ENCODE data around the gene MYL10. TPM values are rescaled to one million over a fixed set of nuclear protein-coding genes. Genes with fewer than 3 reads are reported as not detected.
"Not testable (repeated sequence)": the region's sequence is repeated elsewhere in the genome, so short reads cannot be mapped to it uniquely, and the experiment has no call there.

MYL10 gene
- total RNA-seq, 2 experiments from 2014 or later, result not detected

DNA sequence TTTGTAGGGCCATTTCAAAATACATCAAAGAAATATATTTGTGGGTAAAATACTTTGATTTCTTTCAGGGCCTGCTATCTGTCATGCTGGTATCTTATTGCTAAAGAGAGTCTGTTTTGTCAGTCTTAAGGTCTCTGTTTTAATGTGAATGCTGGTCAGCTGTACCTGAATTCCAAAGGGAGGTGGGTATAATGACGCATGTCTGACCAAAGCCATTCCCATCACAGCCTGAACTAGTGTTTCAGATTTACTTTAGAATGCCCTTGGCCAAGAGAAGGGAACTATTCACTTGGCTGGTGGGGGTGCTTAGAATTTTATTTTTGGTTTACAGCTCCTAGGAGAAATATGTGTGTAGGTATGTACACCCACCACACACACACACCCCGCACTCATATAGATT, 30.6 kb upstream of the MYL10 start:
- ATAC-seq (no peak), DNase-seq (no peak)
- H3K4me1 Mint-ChIP-seq (ENCODE audit: low read depth), result no peaks in the 10 kb centered on the region
- H3K27ac Mint-ChIP-seq, result no peak overlapping the region
- peaks cover 9% of the 10 kb centered on the region for H3K27me3 Mint-ChIP-seq
- H3K36me3 Mint-ChIP-seq (ENCODE audit: low read depth), result no peaks in the 10 kb centered on the region
- H3K9me3 Mint-ChIP-seq, result peaks cover 3% of the 10 kb centered on the region
- intact Hi-C loops (cut with micrococcal nuclease), result no loop called here
- POLR2A ChIA-PET, result no interaction called here
- CTCF ChIA-PET, result no interaction called here
- H3K4me3 Mint-ChIP-seq, result no peak overlapping the region
- TF ChIP-seq, protein P1, sequence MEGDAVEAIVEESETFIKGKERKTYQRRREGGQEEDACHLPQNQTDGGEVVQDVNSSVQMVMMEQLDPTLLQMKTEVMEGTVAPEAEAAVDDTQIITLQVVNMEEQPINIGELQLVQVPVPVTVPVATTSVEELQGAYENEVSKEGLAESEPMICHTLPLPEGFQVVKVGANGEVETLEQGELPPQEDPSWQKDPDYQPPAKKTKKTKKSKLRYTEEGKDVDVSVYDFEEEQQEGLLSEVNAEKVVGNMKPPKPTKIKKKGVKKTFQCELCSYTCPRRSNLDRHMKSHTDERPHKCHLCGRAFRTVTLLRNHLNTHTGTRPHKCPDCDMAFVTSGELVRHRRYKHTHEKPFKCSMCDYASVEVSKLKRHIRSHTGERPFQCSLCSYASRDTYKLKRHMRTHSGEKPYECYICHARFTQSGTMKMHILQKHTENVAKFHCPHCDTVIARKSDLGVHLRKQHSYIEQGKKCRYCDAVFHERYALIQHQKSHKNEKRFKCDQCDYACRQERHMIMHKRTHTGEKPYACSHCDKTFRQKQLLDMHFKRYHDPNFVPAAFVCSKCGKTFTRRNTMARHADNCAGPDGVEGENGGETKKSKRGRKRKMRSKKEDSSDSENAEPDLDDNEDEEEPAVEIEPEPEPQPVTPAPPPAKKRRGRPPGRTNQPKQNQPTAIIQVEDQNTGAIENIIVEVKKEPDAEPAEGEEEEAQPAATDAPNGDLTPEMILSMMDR (IDR thresholded peaks at IDR 0.05), result no peak

DNA sequence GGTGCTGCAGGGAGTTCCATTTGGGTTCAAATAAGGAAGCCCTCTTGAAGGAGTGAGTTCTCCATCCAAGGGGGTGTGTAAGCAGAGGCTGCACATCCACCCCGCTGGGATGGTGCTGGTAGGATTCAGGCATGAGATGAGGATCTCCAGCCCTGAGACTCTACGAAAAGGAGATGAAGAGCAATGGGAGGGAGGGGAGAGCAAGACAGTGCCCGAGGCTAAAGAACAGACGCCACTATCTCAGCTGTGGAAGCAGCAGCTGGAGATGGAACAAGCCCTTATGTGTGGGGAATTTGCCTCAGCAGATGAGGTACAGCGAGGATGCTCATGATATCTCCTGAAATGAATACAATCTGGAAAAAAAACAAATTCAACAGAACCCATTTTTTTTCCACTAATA, 28.1 kb upstream of the MYL10 start:
- DNase-seq (no peak), ATAC-seq (no peak)
- no peaks in the 10 kb centered on the region for H3K36me3 Mint-ChIP-seq (ENCODE audit: low read depth)
- CTCF ChIA-PET, result no interaction called here
- intact Hi-C loops (cut with micrococcal nuclease), result no loop called here
- H3K27ac Mint-ChIP-seq, result no peak overlapping the region
- H3K4me3 Mint-ChIP-seq, result no peak overlapping the region
- no peaks in the 10 kb centered on the region for H3K4me1 Mint-ChIP-seq (ENCODE audit: low read depth)
- no peaks in the 10 kb centered on the region for H3K9me3 Mint-ChIP-seq
- TF ChIP-seq, protein P1 (IDR thresholded peaks at IDR 0.05), result no peak
- POLR2A ChIA-PET, result no interaction called here
- peaks cover 11% of the 10 kb centered on the region for H3K27me3 Mint-ChIP-seq

DNA sequence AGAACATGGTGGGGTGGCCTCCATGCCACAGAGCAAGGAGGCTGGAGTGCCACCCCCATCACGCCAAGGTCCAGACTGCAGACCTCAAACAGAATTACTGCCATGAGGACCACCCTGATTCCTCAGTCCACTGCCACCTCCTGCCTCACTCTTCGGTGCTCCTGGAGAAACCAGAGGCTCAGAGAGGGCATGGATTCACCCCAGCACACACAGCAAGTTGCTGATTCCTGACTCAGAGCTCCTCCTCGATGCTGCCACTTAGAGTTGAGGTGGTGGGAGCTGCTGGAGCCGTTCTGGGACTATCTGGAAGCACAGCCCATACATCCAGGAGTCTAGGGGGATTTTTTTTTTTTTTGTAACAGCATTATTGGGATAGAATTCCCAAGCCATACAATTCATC, 22.0 kb upstream of the MYL10 start:
- TF ChIP-seq, protein P1 (IDR thresholded peaks at IDR 0.05), result no peak
- no peak for DNase-seq
- Mint-ChIP-seq H3K4me3 (no peak overlapping the region), H3K9me3 (no peaks in the 10 kb centered on the region), H3K27me3 (peaks cover 7% of the 10 kb centered on the region), H3K27ac (no peak overlapping the region), H3K4me1 (ENCODE audit: low read depth) (no peaks in the 10 kb centered on the region), H3K36me3 (ENCODE audit: low read depth) (no peaks in the 10 kb centered on the region)
- intact Hi-C loops (cut with micrococcal nuclease), result no loop called here
- ChIA-PET POLR2A (interaction anchor here (0.9 kb wide), 1 partner anchor 205 kb away, joined by 4 read pairs; no protein-coding TSS in a partner anchor), CTCF (interaction anchor here (1.1 kb wide), 1 partner anchor 49 kb away, joined by 5 read pairs; no protein-coding TSS in a partner anchor)
- no peak for ATAC-seq

DNA sequence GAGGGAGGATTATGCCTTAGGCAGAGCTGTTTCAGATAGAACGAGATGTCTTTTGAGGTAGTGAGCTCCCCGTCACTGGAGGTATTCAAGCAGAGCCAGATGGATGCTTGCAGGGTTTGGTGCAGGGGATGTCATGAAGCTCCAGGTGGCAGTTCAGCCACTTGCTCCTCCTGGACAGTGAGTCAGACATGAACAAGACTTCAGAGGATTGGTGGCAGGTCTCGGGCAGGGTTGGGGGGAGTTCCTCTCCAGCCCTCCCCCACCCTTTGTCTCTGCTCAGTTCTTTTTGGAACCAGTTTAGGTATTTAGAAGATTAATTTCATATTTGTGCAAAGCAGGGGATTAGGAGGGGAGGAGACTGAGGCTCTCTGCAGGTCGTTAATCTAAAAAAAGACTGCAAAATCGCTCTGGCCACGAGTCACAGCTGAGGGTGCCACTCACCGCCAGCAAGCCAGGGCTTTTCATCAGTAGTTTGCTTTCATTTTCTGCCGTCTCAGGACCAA, 21.5 kb upstream of the MYL10 start:
- Mint-ChIP-seq H3K27me3 (peaks cover 7% of the 10 kb centered on the region), H3K36me3 (ENCODE audit: low read depth) (no peaks in the 10 kb centered on the region), H3K4me1 (ENCODE audit: low read depth) (no peaks in the 10 kb centered on the region), H3K9me3 (no peaks in the 10 kb centered on the region), H3K4me3 (no peak overlapping the region), H3K27ac (no peak overlapping the region)
- ChIA-PET CTCF (interaction anchor here (1.1 kb wide), 1 partner anchor 48 kb away, joined by 5 read pairs; no protein-coding TSS in a partner anchor), POLR2A (no interaction called here)
- no peak for DNase-seq
- TF ChIP-seq, protein P1 (IDR thresholded peaks at IDR 0.05), result no peak
- intact Hi-C loops (cut with micrococcal nuclease), result no loop called here
- ATAC-seq, result no peak

DNA sequence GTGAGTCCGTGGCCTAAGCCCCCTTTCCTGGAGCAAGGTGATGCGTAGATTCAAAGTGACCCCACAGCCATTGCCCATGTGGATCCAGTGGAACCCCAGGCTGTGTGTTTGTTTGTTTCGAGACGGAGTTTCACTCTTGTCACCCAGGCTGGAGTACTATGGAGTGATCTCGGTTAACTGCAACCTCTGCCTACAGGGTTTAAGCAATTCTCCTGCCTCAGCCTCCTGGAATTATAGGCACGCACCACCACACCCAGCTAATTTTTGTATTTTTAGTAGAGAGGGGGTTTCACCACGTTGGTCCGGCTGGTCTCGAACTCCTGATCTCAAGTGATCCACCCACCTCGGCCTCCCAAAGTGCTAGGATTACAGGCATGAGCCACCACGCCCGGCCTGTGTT, 18.8 kb upstream of the MYL10 start:
- DNase-seq; H3K27me3 Mint-ChIP-seq; H3K4me3 Mint-ChIP-seq; H3K27ac Mint-ChIP-seq; H3K4me1 Mint-ChIP-seq (ENCODE audit: low read depth); POLR2A ChIA-PET; H3K36me3 Mint-ChIP-seq (ENCODE audit: low read depth); ATAC-seq; intact Hi-C loops (cut with micrococcal nuclease); H3K9me3 Mint-ChIP-seq: not testable (repeated sequence)
- CTCF ChIA-PET, result interaction anchor here (1.6 kb wide), 1 partner anchor 45 kb away, joined by 4 read pairs; no protein-coding TSS in a partner anchor

Measured in activated CD8-positive, alpha-beta T cell treated with anti-CD3 and anti-CD28 coated beads for 36 hours (primary cell).